Hematopoietic multipotent progenitor cell treated with erythropoietin and hydrocortisone succinate and interleukin-3 and kit ligand, for 4 days (in vitro differentiated cells): ENCODE data around the gene EPYC.

ENCODE experiments used
- DNase-seq: peaks from one replicate; pipeline ENCODE4 v3.0.0-alpha.2; 2015

EPYC gene

GRCh38 chr12:91004872-91005271, at the start of gene EPYC:
EPYC (minus strand) TSS chr12:91004972; CDS start chr12:91002565, 2,407 bp downstream.
- DNase-seq = no peak

GRCh38 chr12:91053951-91054715, 49.4 kb upstream of the EPYC start:
- DNase-seq = peak; percentile 12

GRCh38 chr12:91052026-91052425, 47.3 kb upstream of the EPYC start:
- no peak for DNase-seq

- DNase-seq = no peak
These were observed 39.8 kb upstream of the EPYC start for GRCh38 chr12:91044586-91044985.

- DNase-seq = no peak
These were observed 38.6 kb upstream of the EPYC start for GRCh38 chr12:91043408-91043807.

GRCh38 chr12:91040096-91040755, 35.5 kb upstream of the EPYC start:
- no peak for DNase-seq

- no peak for DNase-seq
These were observed 32.5 kb upstream of the EPYC start for GRCh38 chr12:91037276-91037675.

- peak; percentile 70 for DNase-seq
These were observed 28.5 kb upstream of the EPYC start for GRCh38 chr12:91033251-91033650.

- DNase-seq = peak; percentile 4
These were observed 18.7 kb upstream of the EPYC start for GRCh38 chr12:91023326-91024004.

GRCh38 chr12:91021076-91021475, 16.3 kb upstream of the EPYC start:
- DNase-seq = no peak

GRCh38 chr12:91019455-91019854, 14.7 kb upstream of the EPYC start:
- DNase-seq = no peak

- DNase-seq = no peak
These were observed 12.9 kb upstream of the EPYC start for GRCh38 chr12:91017511-91018263.

- no peak for DNase-seq
These were observed 12.3 kb upstream of the EPYC start for GRCh38 chr12:91017043-91017442.

- no peak for DNase-seq
These were observed 4.7 kb upstream of the EPYC start for GRCh38 chr12:91009319-91009950.

GRCh38 chr12:91007531-91008290, 2.9 kb upstream of the EPYC start:
- no peak for DNase-seq

GRCh38 chr12:91003737-91004136, 1.0 kb downstream of the EPYC start:
- DNase-seq = no peak

- no peak for DNase-seq
These were observed 3.5 kb downstream of the EPYC start for GRCh38 chr12:91001306-91001705.

- DNase-seq = no peak
These were observed 4.8 kb downstream of the EPYC start for GRCh38 chr12:90999966-91000365.

- no peak for DNase-seq
These were observed 5.2 kb downstream of the EPYC start for GRCh38 chr12:90999527-90999926.

- no peak for DNase-seq
These were observed 9.8 kb downstream of the EPYC start for GRCh38 chr12:90995010-90995409.

- DNase-seq = no peak
These were observed 12.8 kb downstream of the EPYC start for GRCh38 chr12:90991952-90992465.

- no peak for DNase-seq
These were observed 14.2 kb downstream of the EPYC start for GRCh38 chr12:90990611-90991010.
